Left ventricle myocardium inferior (tissue), 1 donor: Measurements from ENCODE around the gene SRSF11. TPM values are rescaled to one million over a fixed set of nuclear protein-coding genes. Genes with fewer than 3 reads are reported as not detected.

ENCODE experiments used
- DNase-seq: peaks from one replicate; pipeline ENCODE4 v3.0.0-alpha.2; 2020
- H3K27ac ChIP-seq: fragments of 200-600 bp; replicated peaks from 2 replicates; pipeline ENCODE4 v1.8.0; 2021
- H3K27me3 ChIP-seq: fragments of 200-600 bp; 2 replicates; pipeline ENCODE4 v1.8.0; 2021; ENCODE audit warnings: low read depth
- H3K36me3 ChIP-seq: fragments of 200-600 bp; 2 replicates; pipeline ENCODE4 v1.8.0; 2021
- H3K4me1 ChIP-seq: fragments of 200-600 bp; 2 replicates; pipeline ENCODE4 v1.8.0; 2021
- H3K4me3 ChIP-seq: fragments of 200-600 bp; 2 replicates; pipeline ENCODE4 v1.8.0; 2021; ENCODE audit warnings: mild to moderate bottlenecking, moderate library complexity
- H3K9me3 ChIP-seq: fragments of 200-600 bp; replicated peaks from 2 replicates; pipeline ENCODE4 v1.8.0; 2021
- CTCF ChIP-seq: fragments of 200-600 bp; IDR thresholded peaks from 2 replicates; pipeline ENCODE4 v1.8.0; 2021; ENCODE audit warnings: antibody characterized with exemption, mild to moderate bottlenecking, borderline replicate concordance
- intact Hi-C: fragments of 100-400 bp; cut with micrococcal nuclease; formaldehyde crosslinking; loops from one replicate; pipeline ENCODE4 v1.11.0; 2022
- total RNA-seq: library from RNA; stranded (reverse); fragmentation: NEBNext Ultra II Directional; extraction: Animal tissue kit (Norgen Biotek cat#: 25700); gene quantifications from one replicate; pipeline ENCODE4 v1.2.1, GENCODE V29; 2021
- donor health status: DM: no; HTN: yes; CAD: no; lungs with severe emphysema.

The SRSF11 gene
- total RNA-seq, 1 donor from 2014 or later = 48.6 TPM

- intact Hi-C loops = no loop called here
- Histone ChIP-seq H3K27me3 (no peaks in the 10 kb centered on the region), H3K4me3 (no peak overlapping the region), H3K9me3 (no peaks in the 10 kb centered on the region), H3K4me1 (peaks cover 8% of the 10 kb centered on the region), H3K27ac (peak overlapping the region; percentile 44), H3K36me3 (peaks cover 17% of the 10 kb centered on the region)
- no peak for DNase-seq
- TF ChIP-seq CTCF = no peak
Measured at GRCh38 chr1:70256664-70257063, 35.5 kb downstream of the SRSF11 start.

GRCh38 chr1:70264839-70265238, 43.7 kb downstream of the SRSF11 start:
- Histone ChIP-seq H3K9me3 (peaks cover 5% of the 10 kb centered on the region), H3K36me3 (peaks cover 31% of the 10 kb centered on the region), H3K27me3 (no peaks in the 10 kb centered on the region), H3K4me1 (peaks cover 24% of the 10 kb centered on the region), H3K4me3 (no peak overlapping the region), H3K27ac (peak overlapping the region; percentile 75)
- DNase-seq = no peak
- intact Hi-C loops = no loop called here
- no peak for TF ChIP-seq CTCF

- H3K9me3 ChIP-seq = peaks cover 5% of the 10 kb centered on the region
- DNase-seq = no peak
- peaks cover 24% of the 10 kb centered on the region for H3K4me1 ChIP-seq
- H3K4me3 ChIP-seq = no peak overlapping the region
- H3K36me3 ChIP-seq = peaks cover 41% of the 10 kb centered on the region
- intact Hi-C loops = no loop called here
- TF ChIP-seq CTCF = no peak
- H3K27ac ChIP-seq = peak overlapping the region; percentile 75
- H3K27me3 ChIP-seq = no peaks in the 10 kb centered on the region
Measured at GRCh38 chr1:70265946-70266345, 44.8 kb downstream of the SRSF11 start.

GRCh38 chr1:70277875-70278274, 56.7 kb downstream of the SRSF11 start:
- Histone ChIP-seq H3K4me3 (no peak overlapping the region), H3K36me3 (peaks cover 41% of the 10 kb centered on the region), H3K4me1 (no peaks in the 10 kb centered on the region), H3K9me3 (no peaks in the 10 kb centered on the region), H3K27me3 (no peaks in the 10 kb centered on the region), H3K27ac (no peak overlapping the region)
- intact Hi-C loops = no loop called here
- no peak for DNase-seq
- TF ChIP-seq CTCF = no peak

GRCh38 chr1:70278710-70279109, 57.5 kb downstream of the SRSF11 start:
- H3K9me3 ChIP-seq = no peaks in the 10 kb centered on the region
- H3K36me3 ChIP-seq = peaks cover 40% of the 10 kb centered on the region
- no peak for TF ChIP-seq CTCF
- no peaks in the 10 kb centered on the region for H3K27me3 ChIP-seq
- H3K4me1 ChIP-seq = no peaks in the 10 kb centered on the region
- intact Hi-C loops = no loop called here
- H3K4me3 ChIP-seq = no peak overlapping the region
- no peak overlapping the region for H3K27ac ChIP-seq
- DNase-seq = no peak

- no peak overlapping the region for H3K27ac ChIP-seq
- intact Hi-C loops = no loop called here
- TF ChIP-seq CTCF = no peak
- H3K9me3 ChIP-seq = no peaks in the 10 kb centered on the region
- no peak overlapping the region for H3K4me3 ChIP-seq
- no peak for DNase-seq
- no peaks in the 10 kb centered on the region for H3K4me1 ChIP-seq
- no peaks in the 10 kb centered on the region for H3K27me3 ChIP-seq
- H3K36me3 ChIP-seq = peaks cover 19% of the 10 kb centered on the region
Measured at GRCh38 chr1:70284366-70284765, 63.2 kb downstream of the SRSF11 start.
